K562 (cell line): ENCODE results near the gene MAP3K4. TPM values are rescaled to one million over a fixed set of nuclear protein-coding genes. Genes with fewer than 3 reads are reported as not detected.

Experiments used
- ATAC-seq: fragments of 200-7000 bp; cut with Tn5 transposase; 3 replicates; pipeline ENCODE4 v1.9.1; 2020; ENCODE audit warnings: moderate library complexity
- BruUV-seq: library from RNA; stranded (reverse); fragments of 400-500 nt; replicated peaks from 2 replicates; lab custom pipeline; 2021; lab: Mats Ljungman, UMichigan
- CTCF ChIA-PET: fragments of 300-600 bp; formaldehyde crosslinking; extraction: SDS; loops from one replicate; lab custom pipeline; 2021; ENCODE audit warnings: low intra/inter-chr PET ratio; lab: Yijun Ruan, JAX
- POLR2A ChIA-PET: fragments of 300-600, 350-650 bp; sonication (Branson Sonifier 250); formaldehyde crosslinking; extraction: SDS; loops from one replicate; lab custom pipeline; 2021; ENCODE audit warnings: antibody characterized with exemption, inconsistent platforms; lab: Yijun Ruan, JAX
- DNase-seq, 4 experiments: peaks; one replicate each; pipeline versions ENCODE4 v3.0.0 to v3.0.0-alpha.2; 2011 to 2018; ENCODE audit warnings: low spot score in 3 of 4, mixed read lengths in 3 of 4; ENCODE audit errors: extremely low read depth in 1 of 4
- FAIRE-seq: peaks from 2 replicates; lab custom pipeline; 2011; peaks lifted over from hg19 to GRCh38; lab: Jason Lieb, UNC
- H2AFZ ChIP-seq: 2 replicates; pipeline ENCODE4 v1.6.0; 2011; ENCODE audit warnings: low read depth, low read length, control low read depth, inconsistent platforms
- H3K27ac ChIP-seq: fragments of 200-600 bp; 3 replicates; pipeline ENCODE4 v1.8.0; 2011; ENCODE audit warnings: low read depth, mild to moderate bottlenecking, control low read depth, inconsistent platforms, low read length, moderate library complexity, mixed read lengths; ENCODE audit errors: extremely low read depth
- H3K27me3 ChIP-seq, 2 experiments: fragments of 300-600 bp in 1 of 2; 2 replicates in 1 of 2; 3 replicates in 1 of 2; pipeline versions ENCODE4 v1.6.0 to v1.8.0; 2011; ENCODE audit warnings: inconsistent platforms in 2 of 2, low read length in 2 of 2, mild to moderate bottlenecking in 1 of 2, mixed read lengths in 1 of 2, moderate library complexity in 1 of 2; ENCODE audit not compliant: control insufficient read depth in 2 of 2, insufficient read depth in 2 of 2
- H3K36me3 ChIP-seq: fragments of 300-600 bp; 3 replicates; pipeline ENCODE4 v1.8.0; 2011; ENCODE audit warnings: mild to moderate bottlenecking, low read length, inconsistent platforms; ENCODE audit not compliant: control insufficient read depth, insufficient read depth
- H3K4me1 ChIP-seq, 2 experiments: fragments of 200-600 bp in 1 of 2; replicated peaks in 1 of 2; 2 replicates in 1 of 2; 3 replicates in 1 of 2; pipeline versions ENCODE4 v1.5.1 to v1.8.0; 2011; ENCODE audit warnings: inconsistent platforms in 2 of 2, low read length in 2 of 2, mild to moderate bottlenecking in 1 of 2, mixed read lengths in 1 of 2, moderate library complexity in 1 of 2; ENCODE audit not compliant: control insufficient read depth in 2 of 2, insufficient read depth in 2 of 2
- H3K4me2 ChIP-seq: 2 replicates; pipeline ENCODE4 v1.6.1; 2011; ENCODE audit warnings: low read length, control low read depth, inconsistent platforms, mixed read lengths; ENCODE audit not compliant: insufficient read depth
- H3K4me3 ChIP-seq: fragments of 200-600 bp; sonication (generic), shearing (Covaris generic); 2 replicates; pipeline ENCODE4 v1.5.1; 2016; ENCODE audit warnings: control low read depth, inconsistent platforms
- H3K79me2 ChIP-seq: fragments of 200-600 bp; 3 replicates; pipeline ENCODE4 v1.8.0; 2011; ENCODE audit warnings: low read length, inconsistent platforms; ENCODE audit not compliant: control insufficient read depth, insufficient read depth
- H3K9ac ChIP-seq, 2 experiments: 2 replicates each; pipeline versions ENCODE4 v1.6.0 to v1.6.1; 2011; ENCODE audit warnings: low read depth in 2 of 2, low read length in 2 of 2, control low read depth in 1 of 2, inconsistent platforms in 1 of 2, mild to moderate bottlenecking in 1 of 2, mixed read lengths in 1 of 2; ENCODE audit not compliant: insufficient read depth in 1 of 2
- H3K9me1 ChIP-seq: one replicate; pipeline ENCODE4 v1.6.0; 2011; ENCODE audit warnings: inconsistent platforms, mild to moderate bottlenecking, low read length, moderate library complexity; ENCODE audit not compliant: control insufficient read depth, insufficient read depth
- H3K9me3 ChIP-seq: replicated peaks from 2 replicates; pipeline ENCODE4 v1.5.1; 2011; ENCODE audit warnings: low read depth, low read length, inconsistent platforms; ENCODE audit not compliant: control insufficient read depth, insufficient read depth
- H4K20me1 ChIP-seq: replicated peaks from 2 replicates; pipeline ENCODE4 v1.6.1; 2011; ENCODE audit warnings: low read length, inconsistent platforms, mixed read lengths; ENCODE audit not compliant: control insufficient read depth, insufficient read depth
- BCOR ChIP-seq: fragments of 450-650 bp; IDR thresholded peaks from 2 replicates; pipeline ENCODE4 v1.6.1; 2016
- FOXP1 ChIP-seq: sonication (generic); formaldehyde crosslinking; IDR thresholded peaks from 2 replicates; pipeline ENCODE4 v1.8.0; 2022; ENCODE audit warnings: mild to moderate bottlenecking, missing genetic modification reagents
- SMAD3 ChIP-seq: fragments of 450-650 bp; formaldehyde crosslinking; conservative IDR thresholded peaks from 2 replicates; pipeline ENCODE4 v1.4.0; 2020; ENCODE audit warnings: mild to moderate bottlenecking
- WHSC1 ChIP-seq: IDR thresholded peaks from one replicate; pipeline ENCODE4 v1.6.1; 2012; ENCODE audit warnings: low read length, control low read depth, inconsistent platforms
- ZNF184 ChIP-seq: sonication (generic); formaldehyde crosslinking; IDR thresholded peaks from 2 replicates; pipeline ENCODE4 v1.5.0; 2020; ENCODE audit warnings: missing genetic modification reagents
- ZNF717 ChIP-seq: fragments of 250-450 bp; sonication (Bioruptor Pico); IDR thresholded peaks from 2 replicates; pipeline ENCODE4 v1.5.0; 2021
- ZZZ3 ChIP-seq: fragments of 450-650 bp; IDR thresholded peaks from 2 replicates; pipeline ENCODE4 v1.6.1; 2016; ENCODE audit warnings: antibody characterized with exemption, mild to moderate bottlenecking, moderate library complexity
- WGBS: fragments of 100-300 bp; shearing (Covaris generic); methylation state at CpG from one replicate; pipeline ENCODE4 v1.1.6; 2016; ENCODE audit warnings: low coverage, mixed read lengths; ENCODE audit not compliant: insufficient coverage; ENCODE audit errors: missing lambda C conversion rate; 5-methylcytosine and 5-hydroxymethylcytosine counted together
- in situ Hi-C: fragments of 300-500 bp; cut with MboI; formaldehyde crosslinking; loops from 4 replicates; pipeline ENCODE4 v1.15.0; 2018; ENCODE audit warnings: inconsistent platforms, mixed read lengths
- intact Hi-C: fragments of 100-400 bp; cut with micrococcal nuclease; formaldehyde crosslinking; loops from 2 replicates; pipeline ENCODE4 v1.14.2; 2022
- polyA plus RNA-seq, 8 experiments: library from polyadenylated mRNA; depleted of rRNA in 4 of 8; stranded (reverse) in 5 of 8; unstranded in 3 of 8; fragments of >200 nt; fragmentation: Nextera tagmentation in 2 of 8; fragmentation: Illumina TruSeq in 1 of 8; extraction: Ambion mirVana in 2 of 8; extraction: Trizol in 1 of 8; gene quantifications; 2 replicates each; pipeline versions ENCODE4 v1.2.1 to v1.2.3, GENCODE V29; 2011 to 2014; ENCODE audit warnings: inconsistent platforms in 1 of 8, missing spikeins in 1 of 8
- total RNA-seq, 7 experiments: library from RNA; depleted of rRNA in 6 of 7; stranded (reverse); fragments of >200 nt in 6 of 7; fragmentation: Illumina TruSeq in 2 of 7; extraction: Trizol in 2 of 7; gene quantifications; 2 replicates each; pipeline versions ENCODE4 v1.2.1 to v1.2.3, GENCODE V29; 2011 to 2021; ENCODE audit warnings: low replicate concordance in 1 of 7
- TF ChIP-seq, protein P1 (sequence below): fragments of 450-650 bp; formaldehyde crosslinking; IDR thresholded peaks from 2 replicates; pipeline ENCODE4 v1.4.0; 2022; ENCODE audit warnings: missing genetic modification characterization
- TF ChIP-seq, protein P2 (sequence below), 2 experiments: fragments of 450-650 bp; IDR thresholded peaks; 2 replicates each; pipeline ENCODE4 v1.6.1; 2016
- TF ChIP-seq, protein P3 (sequence below): fragments of 150-350 bp; IDR thresholded peaks from 2 replicates; pipeline ENCODE4 v1.6.1; 2014; ENCODE audit warnings: low read depth, mild to moderate bottlenecking, low read length, borderline replicate concordance
- TF ChIP-seq, protein P4 (sequence below): fragments of 450-650 bp; IDR thresholded peaks from 2 replicates; pipeline ENCODE4 v1.6.1; 2016; ENCODE audit warnings: borderline replicate concordance

MAP3K4 gene
- total and polyA plus RNA-seq, 9 of the 15 experiments (the other 6 are each of a cell fraction or from before 2014, with no cell fraction given) = 21.0 to 77.2 (median 48.9) TPM

DNA sequence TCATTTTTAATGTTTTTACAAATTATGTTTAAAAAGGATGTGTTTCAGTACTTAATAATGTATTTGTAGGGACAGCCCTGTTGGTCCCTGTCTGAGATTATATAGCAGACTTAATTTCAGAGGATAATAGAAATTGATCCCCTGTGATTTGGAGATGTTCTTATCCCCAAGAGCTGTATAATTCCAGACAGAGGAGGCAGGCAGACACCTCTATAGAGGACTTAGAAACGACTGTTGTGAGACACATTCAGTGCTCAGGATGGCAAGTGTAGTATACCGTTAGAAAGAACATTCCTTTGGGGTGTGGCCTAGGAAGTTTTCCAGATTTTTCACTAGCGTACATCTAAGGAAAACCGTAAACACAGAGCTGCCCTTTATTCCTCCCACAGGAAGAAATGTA is 117.8 kb downstream of the MAP3K4 start (continued):
- TF ChIP-seq, protein P1, sequence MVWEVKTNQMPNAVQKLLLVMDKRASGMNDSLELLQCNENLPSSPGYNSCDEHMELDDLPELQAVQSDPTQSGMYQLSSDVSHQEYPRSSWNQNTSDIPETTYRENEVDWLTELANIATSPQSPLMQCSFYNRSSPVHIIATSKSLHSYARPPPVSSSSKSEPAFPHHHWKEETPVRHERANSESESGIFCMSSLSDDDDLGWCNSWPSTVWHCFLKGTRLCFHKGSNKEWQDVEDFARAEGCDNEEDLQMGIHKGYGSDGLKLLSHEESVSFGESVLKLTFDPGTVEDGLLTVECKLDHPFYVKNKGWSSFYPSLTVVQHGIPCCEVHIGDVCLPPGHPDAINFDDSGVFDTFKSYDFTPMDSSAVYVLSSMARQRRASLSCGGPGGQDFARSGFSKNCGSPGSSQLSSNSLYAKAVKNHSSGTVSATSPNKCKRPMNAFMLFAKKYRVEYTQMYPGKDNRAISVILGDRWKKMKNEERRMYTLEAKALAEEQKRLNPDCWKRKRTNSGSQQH (CRISPR knock-in tag) = no peak

DNA sequence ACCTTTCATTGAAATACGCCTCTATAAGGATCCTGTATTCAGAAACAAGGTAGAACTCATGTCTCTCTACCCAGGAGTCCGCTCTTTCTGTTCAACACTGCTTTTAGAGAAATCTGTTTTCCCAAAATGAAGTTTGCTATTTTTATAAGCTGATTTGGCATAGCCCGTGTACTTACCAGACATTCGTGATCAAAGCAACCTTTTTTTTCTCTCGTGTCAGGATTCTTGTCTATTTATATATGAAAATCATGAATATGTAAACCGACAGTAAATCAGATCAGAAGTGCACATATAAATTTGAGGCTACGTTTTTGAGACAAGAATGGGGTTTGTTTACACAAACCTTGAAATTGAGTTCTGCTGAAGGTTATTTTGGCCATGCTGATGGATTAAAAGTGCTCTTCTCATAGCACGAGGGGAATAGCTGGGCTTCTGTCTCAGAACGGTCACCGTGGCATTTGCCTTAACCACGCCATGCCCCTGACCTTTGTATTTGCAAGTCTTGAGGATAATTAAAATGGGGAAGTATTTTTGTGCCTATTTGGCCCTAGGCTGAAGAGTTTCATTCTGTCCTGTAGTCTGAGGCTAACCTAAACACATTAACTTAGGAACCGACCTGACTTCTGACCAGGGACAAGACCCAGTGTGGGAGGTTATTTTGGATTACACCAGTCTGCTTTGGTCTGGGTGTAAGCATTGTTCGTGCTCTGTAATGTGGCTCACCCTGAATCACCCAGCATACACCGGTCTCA is 118.6 kb downstream of the MAP3K4 start:
- Histone ChIP-seq H3K4me3 (no peak overlapping the region), H3K9me1 (no peaks in the 10 kb centered on the region), H3K9ac (no peak overlapping the region), H3K9me3 (no peaks in the 10 kb centered on the region), H3K36me3 (peaks cover 96% of the 10 kb centered on the region), H3K4me1 (no peaks in the 10 kb centered on the region), H3K4me2 (no peak overlapping the region), H3K27ac (no peak overlapping the region), H4K20me1 (no peaks in the 10 kb centered on the region), H3K79me2 (no peaks in the 10 kb centered on the region), H3K27me3 (no peaks in the 10 kb centered on the region), H2AFZ (no peak overlapping the region)
- in situ Hi-C loops (no loop called here), intact Hi-C loops (no loop called here)
- no TSS peak for BruUV-seq
- ChIA-PET POLR2A (interaction anchor here (0.7 kb wide), 1 partner anchor 17 kb away, joined by 3 read pairs; no protein-coding TSS in a partner anchor), CTCF (no interaction called here)
- WGBS = 91% methylated on average over 14 of the region's 14 CpGs
- ATAC-seq (no peak), FAIRE-seq (no peak), DNase-seq (no peak)
- TF ChIP-seq ZNF717 (CRISPR knock-in tag) (no peak), SMAD3 (no peak), ZNF184 (CRISPR knock-in tag) (no peak), BCOR (no peak), WHSC1 (no peak), ZZZ3 (no peak), FOXP1 (CRISPR knock-in tag) (no peak)
- TF ChIP-seq, protein P2, sequence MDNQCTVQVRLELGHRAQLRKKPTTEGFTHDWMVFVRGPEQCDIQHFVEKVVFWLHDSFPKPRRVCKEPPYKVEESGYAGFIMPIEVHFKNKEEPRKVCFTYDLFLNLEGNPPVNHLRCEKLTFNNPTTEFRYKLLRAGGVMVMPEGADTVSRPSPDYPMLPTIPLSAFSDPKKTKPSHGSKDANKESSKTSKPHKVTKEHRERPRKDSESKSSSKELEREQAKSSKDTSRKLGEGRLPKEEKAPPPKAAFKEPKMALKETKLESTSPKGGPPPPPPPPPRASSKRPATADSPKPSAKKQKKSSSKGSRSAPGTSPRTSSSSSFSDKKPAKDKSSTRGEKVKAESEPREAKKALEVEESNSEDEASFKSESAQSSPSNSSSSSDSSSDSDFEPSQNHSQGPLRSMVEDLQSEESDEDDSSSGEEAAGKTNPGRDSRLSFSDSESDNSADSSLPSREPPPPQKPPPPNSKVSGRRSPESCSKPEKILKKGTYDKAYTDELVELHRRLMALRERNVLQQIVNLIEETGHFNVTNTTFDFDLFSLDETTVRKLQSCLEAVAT (IDR thresholded peaks at IDR 0.05) = no peak
- TF ChIP-seq, protein P3, sequence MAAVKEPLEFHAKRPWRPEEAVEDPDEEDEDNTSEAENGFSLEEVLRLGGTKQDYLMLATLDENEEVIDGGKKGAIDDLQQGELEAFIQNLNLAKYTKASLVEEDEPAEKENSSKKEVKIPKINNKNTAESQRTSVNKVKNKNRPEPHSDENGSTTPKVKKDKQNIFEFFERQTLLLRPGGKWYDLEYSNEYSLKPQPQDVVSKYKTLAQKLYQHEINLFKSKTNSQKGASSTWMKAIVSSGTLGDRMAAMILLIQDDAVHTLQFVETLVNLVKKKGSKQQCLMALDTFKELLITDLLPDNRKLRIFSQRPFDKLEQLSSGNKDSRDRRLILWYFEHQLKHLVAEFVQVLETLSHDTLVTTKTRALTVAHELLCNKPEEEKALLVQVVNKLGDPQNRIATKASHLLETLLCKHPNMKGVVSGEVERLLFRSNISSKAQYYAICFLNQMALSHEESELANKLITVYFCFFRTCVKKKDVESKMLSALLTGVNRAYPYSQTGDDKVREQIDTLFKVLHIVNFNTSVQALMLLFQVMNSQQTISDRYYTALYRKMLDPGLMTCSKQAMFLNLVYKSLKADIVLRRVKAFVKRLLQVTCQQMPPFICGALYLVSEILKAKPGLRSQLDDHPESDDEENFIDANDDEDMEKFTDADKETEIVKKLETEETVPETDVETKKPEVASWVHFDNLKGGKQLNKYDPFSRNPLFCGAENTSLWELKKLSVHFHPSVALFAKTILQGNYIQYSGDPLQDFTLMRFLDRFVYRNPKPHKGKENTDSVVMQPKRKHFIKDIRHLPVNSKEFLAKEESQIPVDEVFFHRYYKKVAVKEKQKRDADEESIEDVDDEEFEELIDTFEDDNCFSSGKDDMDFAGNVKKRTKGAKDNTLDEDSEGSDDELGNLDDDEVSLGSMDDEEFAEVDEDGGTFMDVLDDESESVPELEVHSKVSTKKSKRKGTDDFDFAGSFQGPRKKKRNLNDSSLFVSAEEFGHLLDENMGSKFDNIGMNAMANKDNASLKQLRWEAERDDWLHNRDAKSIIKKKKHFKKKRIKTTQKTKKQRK = no peak
- TF ChIP-seq, protein P4, sequence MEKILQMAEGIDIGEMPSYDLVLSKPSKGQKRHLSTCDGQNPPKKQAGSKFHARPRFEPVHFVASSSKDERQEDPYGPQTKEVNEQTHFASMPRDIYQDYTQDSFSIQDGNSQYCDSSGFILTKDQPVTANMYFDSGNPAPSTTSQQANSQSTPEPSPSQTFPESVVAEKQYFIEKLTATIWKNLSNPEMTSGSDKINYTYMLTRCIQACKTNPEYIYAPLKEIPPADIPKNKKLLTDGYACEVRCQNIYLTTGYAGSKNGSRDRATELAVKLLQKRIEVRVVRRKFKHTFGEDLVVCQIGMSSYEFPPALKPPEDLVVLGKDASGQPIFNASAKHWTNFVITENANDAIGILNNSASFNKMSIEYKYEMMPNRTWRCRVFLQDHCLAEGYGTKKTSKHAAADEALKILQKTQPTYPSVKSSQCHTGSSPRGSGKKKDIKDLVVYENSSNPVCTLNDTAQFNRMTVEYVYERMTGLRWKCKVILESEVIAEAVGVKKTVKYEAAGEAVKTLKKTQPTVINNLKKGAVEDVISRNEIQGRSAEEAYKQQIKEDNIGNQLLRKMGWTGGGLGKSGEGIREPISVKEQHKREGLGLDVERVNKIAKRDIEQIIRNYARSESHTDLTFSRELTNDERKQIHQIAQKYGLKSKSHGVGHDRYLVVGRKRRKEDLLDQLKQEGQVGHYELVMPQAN = no peak
